GM12865 (cell line): ENCODE results near the gene AGPAT3.
"Not testable (repeated sequence)": the region's sequence is repeated elsewhere in the genome, so short reads cannot be mapped to it uniquely, and the experiment has no call there.

Experiments used
- DNase-seq: peaks from one replicate; pipeline ENCODE4 v3.0.0; 2010; ENCODE audit warnings: low read depth
- H3K4me3 ChIP-seq: 2 replicates; pipeline ENCODE4 v1.5.1; 2011; ENCODE audit warnings: mild to moderate bottlenecking, low read depth, low read length, control low read depth
- TF ChIP-seq, protein P1 (sequence below): IDR thresholded peaks from 2 replicates; pipeline ENCODE4 v1.5.1; 2011; ENCODE audit warnings: low read length, control low read depth, low read depth, inconsistent platforms; ENCODE audit not compliant: insufficient read depth; ENCODE audit errors: missing control alignments

AGPAT3 gene

DNA sequence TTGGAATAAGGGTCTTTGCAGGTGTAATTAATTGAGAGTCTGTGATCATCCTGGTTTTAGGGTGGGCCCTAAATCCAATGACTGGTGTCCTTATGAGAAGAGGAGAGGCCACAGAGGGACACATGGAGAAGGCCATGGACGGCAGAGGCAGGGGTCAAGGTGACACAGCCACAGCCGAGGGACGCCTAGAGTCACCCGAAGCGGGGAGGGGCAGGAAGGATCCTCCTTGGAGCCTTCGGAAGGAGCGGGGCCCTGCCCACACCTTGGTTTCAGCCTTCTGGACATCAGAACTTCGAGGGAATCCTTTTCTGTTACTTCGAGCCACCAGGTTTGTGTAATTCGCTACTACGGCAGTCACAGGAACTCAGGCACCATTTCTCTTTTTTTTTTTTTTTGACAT lies 44.6 kb upstream of the AGPAT3 start:
- no peak overlapping the region for H3K4me3 ChIP-seq
- no peak for DNase-seq
- TF ChIP-seq, protein P1, sequence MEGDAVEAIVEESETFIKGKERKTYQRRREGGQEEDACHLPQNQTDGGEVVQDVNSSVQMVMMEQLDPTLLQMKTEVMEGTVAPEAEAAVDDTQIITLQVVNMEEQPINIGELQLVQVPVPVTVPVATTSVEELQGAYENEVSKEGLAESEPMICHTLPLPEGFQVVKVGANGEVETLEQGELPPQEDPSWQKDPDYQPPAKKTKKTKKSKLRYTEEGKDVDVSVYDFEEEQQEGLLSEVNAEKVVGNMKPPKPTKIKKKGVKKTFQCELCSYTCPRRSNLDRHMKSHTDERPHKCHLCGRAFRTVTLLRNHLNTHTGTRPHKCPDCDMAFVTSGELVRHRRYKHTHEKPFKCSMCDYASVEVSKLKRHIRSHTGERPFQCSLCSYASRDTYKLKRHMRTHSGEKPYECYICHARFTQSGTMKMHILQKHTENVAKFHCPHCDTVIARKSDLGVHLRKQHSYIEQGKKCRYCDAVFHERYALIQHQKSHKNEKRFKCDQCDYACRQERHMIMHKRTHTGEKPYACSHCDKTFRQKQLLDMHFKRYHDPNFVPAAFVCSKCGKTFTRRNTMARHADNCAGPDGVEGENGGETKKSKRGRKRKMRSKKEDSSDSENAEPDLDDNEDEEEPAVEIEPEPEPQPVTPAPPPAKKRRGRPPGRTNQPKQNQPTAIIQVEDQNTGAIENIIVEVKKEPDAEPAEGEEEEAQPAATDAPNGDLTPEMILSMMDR, result no peak

GRCh38 chr21:43822166-43822565 lies 42.9 kb upstream of the AGPAT3 start:
- DNase-seq, H3K4me3 ChIP-seq: not testable (repeated sequence)

GRCh38 chr21:43822741-43823140 lies 42.3 kb upstream of the AGPAT3 start:
- DNase-seq, H3K4me3 ChIP-seq: not testable (repeated sequence)

- no peak for DNase-seq
- TF ChIP-seq, protein P1, result no peak
- no peak overlapping the region for H3K4me3 ChIP-seq
These were observed 40.4 kb upstream of the AGPAT3 start for GRCh38 chr21:43824333-43825241.

GRCh38 chr21:43825242-43825935 lies 39.6 kb upstream of the AGPAT3 start:
- TF ChIP-seq, protein P1, result no peak
- no peak overlapping the region for H3K4me3 ChIP-seq
- no peak for DNase-seq

DNA sequence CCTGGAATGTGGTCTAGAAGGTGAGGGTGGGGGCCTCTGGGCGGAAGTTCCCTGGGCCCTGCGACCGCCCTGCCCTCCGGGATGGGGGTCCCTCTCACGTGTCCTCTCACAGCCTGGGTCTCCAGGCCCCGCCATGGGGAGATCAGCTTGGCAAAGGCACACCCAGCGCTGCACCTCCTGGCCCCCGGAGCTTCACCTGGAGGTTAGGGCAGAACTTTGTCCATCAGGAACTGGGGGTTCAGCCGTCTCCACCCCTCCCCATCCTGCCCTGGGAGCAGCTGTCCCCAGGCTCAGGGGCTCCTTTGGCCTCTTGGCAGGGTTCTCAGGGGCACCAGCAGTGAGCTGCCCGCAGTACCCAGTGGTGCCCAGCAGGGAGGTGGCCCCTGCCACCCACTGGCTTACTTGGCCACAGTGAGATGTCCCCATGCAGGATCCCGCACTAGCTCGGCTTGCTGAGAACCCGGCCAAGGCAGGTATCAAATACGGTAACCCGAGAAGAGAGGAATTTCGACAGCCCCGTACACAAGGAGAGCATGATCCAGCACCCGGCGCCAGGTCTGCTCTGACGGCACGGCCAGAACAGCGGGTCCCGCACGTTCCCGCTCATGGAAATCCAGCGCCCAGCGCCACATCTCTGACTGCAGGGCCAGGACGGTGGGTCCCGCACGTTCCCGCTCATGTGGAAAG lies 38.9 kb upstream of the AGPAT3 start:
- DNase-seq, result no peak
- TF ChIP-seq, protein P1, result peak; percentile 22
- H3K4me3 ChIP-seq, result no peak overlapping the region

DNA sequence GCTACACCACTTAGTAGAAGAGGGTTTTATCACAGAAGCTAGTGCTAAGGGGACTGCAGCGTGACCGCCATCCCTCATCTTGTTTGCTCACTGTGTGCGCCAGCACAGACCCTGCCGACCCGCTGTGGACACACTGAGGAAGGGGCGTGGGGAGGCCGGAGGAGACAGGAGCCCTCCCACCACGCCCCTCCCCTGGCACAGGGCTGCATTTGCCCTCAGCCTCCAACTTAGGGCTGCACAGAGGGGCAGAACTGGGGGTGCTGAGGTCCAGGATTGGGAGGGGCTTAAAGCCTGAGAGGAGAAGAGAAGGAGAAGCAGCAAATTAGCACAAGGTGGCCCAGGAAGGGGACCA lies 38.4 kb upstream of the AGPAT3 start:
- DNase-seq, result no peak
- TF ChIP-seq, protein P1, result no peak
- H3K4me3 ChIP-seq, result no peak overlapping the region
